ENCODE results near the gene RNH1.

The RNH1 gene

DNA sequence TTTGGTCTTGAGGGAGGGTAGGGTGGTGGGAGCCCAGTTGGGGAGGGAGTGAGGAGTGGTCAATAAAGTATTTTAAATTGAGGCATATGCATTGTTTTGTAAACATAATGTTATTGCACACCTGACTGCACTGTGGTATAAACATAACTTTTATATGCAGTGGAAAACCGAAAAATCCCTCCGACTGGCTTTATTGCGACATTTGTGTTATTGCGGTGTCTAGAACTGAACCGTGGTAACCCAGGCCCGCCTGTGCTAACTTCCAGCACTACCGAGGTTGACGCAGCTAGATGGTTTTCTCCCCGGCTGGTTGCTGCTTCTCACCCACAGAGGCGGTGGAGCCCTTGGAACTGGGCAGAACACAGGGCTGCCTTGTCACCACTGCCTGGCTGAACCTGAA, 7.6 kb upstream of the RNH1 start:
- Histone ChIP-seq H3K27me3 (ENCODE audit: control insufficient read depth, low read length) (no peaks in the 10 kb centered on the region), H4K20me1 (ENCODE audit: control insufficient read depth, insufficient read depth, low read depth, low read length) (no peaks in the 10 kb centered on the region), H3F3A (ENCODE audit: control insufficient read depth, insufficient read depth) (no peaks in the 10 kb centered on the region), H3K4me1 (ENCODE audit: control insufficient read depth, low read length) (peaks cover 8% of the 10 kb centered on the region), H3K4me2 (ENCODE audit: low read length) (no peak overlapping the region), H3K4me3 (ENCODE audit: low read length) (no peak overlapping the region), H3K27ac (ENCODE audit: low read depth, low read length) (no peak overlapping the region), H3K9me3 (ENCODE audit: control insufficient read depth, insufficient read depth, low read length) (peaks cover 7% of the 10 kb centered on the region; the same call in 1 of the 2 replicates), H3K36me3 (ENCODE audit: control insufficient read depth, low read length) (no peaks in the 10 kb centered on the region), H3K79me2 (ENCODE audit: control insufficient read depth, low read length) (no peaks in the 10 kb centered on the region), H3K9me2 (replicated peaks; ENCODE audit: control insufficient read depth, low read length) (no peaks in the 10 kb centered on the region)
- TF ChIP-seq CTCF (IDR thresholded peaks at IDR 0.05; ENCODE audit: low read depth, low read length, poor library complexity, severe bottlenecking): no peak
- TF ChIP-seq EZH2phosphoT487 (IDR thresholded peaks at IDR 0.05; ENCODE audit: borderline replicate concordance, low read length): no peak

DNA sequence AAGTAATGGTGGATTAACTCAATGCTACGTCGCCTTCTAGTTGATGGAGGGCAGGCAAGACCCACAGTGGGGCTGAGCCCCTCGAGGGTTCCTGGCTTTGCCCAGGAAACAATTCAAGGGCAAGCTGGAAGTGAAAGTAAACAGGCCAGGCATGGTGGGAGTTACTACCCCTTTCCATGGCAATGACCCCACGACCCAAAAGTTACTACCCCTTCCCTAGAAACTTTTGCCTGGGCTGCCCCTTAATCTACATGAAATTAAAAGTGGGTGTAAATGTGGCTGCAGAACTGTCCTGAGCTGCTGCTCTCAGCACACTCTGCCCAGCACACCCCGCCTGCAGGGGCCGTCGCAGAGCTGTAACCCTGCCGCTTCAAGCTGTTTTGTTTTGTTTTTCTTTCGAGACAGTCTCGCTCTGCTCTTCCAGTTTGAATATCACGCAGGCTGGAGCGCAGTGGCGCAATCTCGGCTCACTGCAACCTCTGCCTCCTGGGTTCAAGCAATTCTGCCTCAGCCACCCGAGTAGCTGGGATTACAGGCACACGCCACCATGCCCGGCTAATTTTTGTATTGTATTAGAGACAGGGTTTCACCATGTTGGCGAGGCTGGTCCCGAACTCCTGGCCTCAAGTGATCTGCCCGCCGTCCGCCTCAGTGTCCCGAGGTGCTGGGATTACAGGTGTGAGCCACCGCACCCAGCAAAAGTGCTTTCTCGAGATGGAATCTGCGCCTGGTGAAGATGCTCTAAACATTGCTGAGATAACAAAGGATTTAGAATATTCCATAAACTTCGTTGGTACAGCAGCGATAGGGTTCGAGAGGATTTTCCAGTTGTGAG, 5.9 kb upstream of the RNH1 start:
- Histone ChIP-seq H3F3A (ENCODE audit: control insufficient read depth, insufficient read depth) (no peaks in the 10 kb centered on the region), H3K27ac (ENCODE audit: low read depth, low read length) (no peak overlapping the region), H3K4me2 (ENCODE audit: low read length) (no peak overlapping the region), H3K9me2 (replicated peaks; ENCODE audit: control insufficient read depth, low read length) (no peaks in the 10 kb centered on the region), H3K9me3 (ENCODE audit: control insufficient read depth, insufficient read depth, low read length) (peaks cover 7% of the 10 kb centered on the region; the same call in 1 of the 2 replicates), H3K79me2 (ENCODE audit: control insufficient read depth, low read length) (no peaks in the 10 kb centered on the region), H3K36me3 (ENCODE audit: control insufficient read depth, low read length) (no peaks in the 10 kb centered on the region), H4K20me1 (ENCODE audit: control insufficient read depth, insufficient read depth, low read depth, low read length) (no peaks in the 10 kb centered on the region), H3K27me3 (ENCODE audit: control insufficient read depth, low read length) (no peaks in the 10 kb centered on the region), H3K4me3 (ENCODE audit: low read length) (no peak overlapping the region), H3K4me1 (ENCODE audit: control insufficient read depth, low read length) (peaks cover 1% of the 10 kb centered on the region; the same call in 1 of the 2 replicates)
- TF ChIP-seq CTCF (IDR thresholded peaks at IDR 0.05; ENCODE audit: low read depth, low read length, poor library complexity, severe bottlenecking): no peak
- TF ChIP-seq EZH2phosphoT487 (IDR thresholded peaks at IDR 0.05; ENCODE audit: borderline replicate concordance, low read length): no peak

- TF ChIP-seq CTCF (IDR thresholded peaks at IDR 0.05; ENCODE audit: low read depth, low read length, poor library complexity, severe bottlenecking) (no peak), EZH2phosphoT487 (IDR thresholded peaks at IDR 0.05; ENCODE audit: borderline replicate concordance, low read length) (no peak)
- H3K4me2 ChIP-seq (ENCODE audit: low read length): no peak overlapping the region
- no peak overlapping the region for H3K27ac ChIP-seq (ENCODE audit: low read depth, low read length)
- H3K79me2 ChIP-seq (ENCODE audit: control insufficient read depth, low read length): peaks cover 31% of the 10 kb centered on the region
- H4K20me1 ChIP-seq (ENCODE audit: control insufficient read depth, insufficient read depth, low read depth, low read length): no peaks in the 10 kb centered on the region
- H3K9me2 ChIP-seq (replicated peaks; ENCODE audit: control insufficient read depth, low read length): no peaks in the 10 kb centered on the region
- no peaks in the 10 kb centered on the region for H3K27me3 ChIP-seq (ENCODE audit: control insufficient read depth, low read length)
- peaks cover 28% of the 10 kb centered on the region for H3K4me1 ChIP-seq (ENCODE audit: control insufficient read depth, low read length)
- H3K9me3 ChIP-seq (ENCODE audit: control insufficient read depth, insufficient read depth, low read length): no peaks in the 10 kb centered on the region
- H3F3A ChIP-seq (ENCODE audit: control insufficient read depth, insufficient read depth): peaks cover 3% of the 10 kb centered on the region; the same call in 1 of the 2 replicates
- no peak overlapping the region for H3K4me3 ChIP-seq (ENCODE audit: low read length)
- H3K36me3 ChIP-seq (ENCODE audit: control insufficient read depth, low read length): peaks cover 13% of the 10 kb centered on the region; the same call in 1 of the 2 replicates
Measured at GRCh38 chr11:508956-509355, 1.9 kb upstream of the RNH1 start.
